Measurements from ENCODE around the gene SSBP2.

The SSBP2 gene

DNA sequence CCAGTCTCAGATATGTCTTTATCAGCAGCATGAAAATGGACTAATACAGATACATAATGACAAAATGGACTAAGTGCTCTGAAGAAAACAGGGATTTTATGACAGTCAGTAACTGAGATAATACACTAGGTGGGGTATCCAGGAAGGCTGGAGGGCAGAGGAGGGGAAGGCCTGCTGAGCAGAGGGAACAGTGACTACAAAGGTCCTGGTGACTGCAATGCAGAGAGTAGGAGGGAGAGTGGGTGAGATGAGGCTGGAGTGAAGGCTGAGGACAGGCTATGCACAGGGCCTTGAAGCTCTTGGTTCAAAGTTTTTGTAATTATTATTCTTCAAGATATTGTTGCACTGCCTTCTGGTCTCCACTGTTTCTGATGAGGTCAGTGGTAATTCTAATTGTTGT lies 361.9 kb downstream of the SSBP2 start:
- no peak for DNase-seq (ENCODE audit: low spot score)

GRCh38 chr5:81388169-81388568 lies 362.7 kb downstream of the SSBP2 start:
- no peak for DNase-seq (ENCODE audit: low spot score)

GRCh38 chr5:81383867-81384266 lies 367.0 kb downstream of the SSBP2 start:
- DNase-seq (ENCODE audit: low spot score) = no peak

- DNase-seq (ENCODE audit: low spot score) = no peak
These were observed 379.5 kb downstream of the SSBP2 start for GRCh38 chr5:81371354-81371876.

DNA sequence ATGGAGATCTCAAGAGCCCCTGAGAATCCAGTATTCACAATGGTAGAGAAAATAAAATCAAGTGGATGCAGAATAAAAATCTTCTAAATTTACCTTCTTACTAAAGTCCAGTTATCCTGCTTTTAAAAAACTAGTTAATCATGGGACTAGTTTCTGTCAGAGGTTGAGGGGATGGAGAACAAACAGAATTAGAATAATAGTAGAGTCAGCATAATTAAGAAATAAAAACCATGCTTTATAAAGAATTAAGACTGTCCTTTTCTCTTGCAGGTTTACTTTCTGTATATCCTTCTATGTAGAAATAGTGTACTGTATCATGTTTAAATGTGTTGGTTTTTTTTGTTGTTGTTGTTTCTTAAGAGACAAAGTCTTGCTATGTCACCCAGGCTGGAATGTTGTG lies 380.0 kb downstream of the SSBP2 start:
- no peak for DNase-seq (ENCODE audit: low spot score)

- DNase-seq (ENCODE audit: low spot score) = no peak
These were observed 385.4 kb downstream of the SSBP2 start for GRCh38 chr5:81365541-81365940.

DNA sequence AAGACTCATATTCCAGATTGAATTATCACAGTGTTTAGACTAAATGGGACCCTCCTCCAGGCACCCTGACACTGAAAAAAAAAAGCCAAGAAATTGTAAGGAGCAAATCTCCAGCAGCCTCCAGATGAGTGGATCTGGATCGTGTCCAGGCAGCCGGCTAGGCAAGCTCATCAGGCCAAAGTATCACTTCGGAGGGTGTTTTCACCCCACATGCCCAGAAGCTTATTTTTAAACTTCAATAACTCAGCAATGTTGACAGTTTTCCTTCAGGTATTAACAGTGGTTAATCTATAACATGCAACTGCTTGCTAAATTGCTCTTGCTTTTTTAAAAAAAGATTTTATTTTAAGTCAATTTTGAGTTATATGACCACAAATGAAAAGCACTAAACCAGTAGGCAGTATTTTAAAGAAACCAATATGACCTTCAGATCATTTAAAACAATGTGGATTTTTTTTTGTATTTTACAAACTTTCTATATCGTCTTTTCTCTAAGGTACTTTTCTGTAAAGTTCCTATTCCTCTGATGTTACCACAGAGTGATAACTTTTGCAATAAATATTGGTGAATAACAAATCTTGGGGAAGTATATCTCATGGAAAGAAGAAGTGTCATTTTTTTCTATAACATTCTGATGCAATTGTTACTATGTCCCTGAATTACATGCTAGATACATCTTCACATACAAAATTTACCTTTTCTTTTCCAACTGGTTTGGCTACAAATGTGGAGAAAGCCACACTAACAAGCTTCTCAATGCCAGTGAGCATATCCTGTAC lies 387.6 kb downstream of the SSBP2 start:
- DNase-seq (ENCODE audit: low spot score) = no peak
